Measurements from ENCODE around the gene PARM1.

DNA sequence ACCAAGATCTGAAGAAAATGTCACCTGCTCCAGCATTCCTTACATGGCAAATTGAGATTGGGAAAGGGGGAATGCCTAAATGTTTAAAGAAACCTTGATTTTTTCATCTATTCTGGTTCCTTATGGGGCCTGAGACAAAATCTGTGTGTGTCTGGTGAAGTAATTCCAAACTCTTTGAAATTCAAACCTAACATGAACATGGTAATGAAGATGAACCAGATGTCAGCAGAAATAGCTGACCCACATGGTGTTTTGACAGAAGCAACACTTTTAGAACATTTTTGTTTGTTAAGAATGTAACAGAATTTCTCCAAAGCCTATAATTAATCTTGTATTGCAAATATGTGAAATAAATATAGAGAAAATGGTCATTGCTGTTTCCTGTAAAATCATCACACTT is 133.0 kb downstream of the PARM1 start:
- no peak for TF ChIP-seq CTCF (IDR thresholded peaks at IDR 0.05; ENCODE audit: insufficient read depth, low read length, poor library complexity, severe bottlenecking)
- no peak for TF ChIP-seq EZH2phosphoT487 (conservative IDR thresholded peaks at IDR 0.05; ENCODE audit: low read length)

Measured in SU-DHL-6 (cell line).